ENCODE results near the gene RALGPS2.
"Not testable (repeated sequence)": the region's sequence is repeated elsewhere in the genome, so short reads cannot be mapped to it uniquely, and the experiment has no call there.

Gene RALGPS2

GRCh38 chr1:178847396-178847849, 122.4 kb downstream of the RALGPS2 start:
- no peak overlapping the region for H2BK120ac ChIP-seq (ENCODE audit: low read depth, low read length)
- no peak overlapping the region for H2AFZ ChIP-seq (ENCODE audit: low read length)
- no peak for DNase-seq (ENCODE audit: low spot score)
- no peak overlapping the region for H3K4me3 ChIP-seq (ENCODE audit: low read length in 2 of 2)
- H2AK5ac ChIP-seq (ENCODE audit: low read depth, low read length) = no peak overlapping the region
- H3K9ac ChIP-seq (ENCODE audit: low read depth, low read length, poor library complexity) = no peak overlapping the region
- H3K14ac ChIP-seq (ENCODE audit: low read length) = no peak overlapping the region
- no peaks in the 10 kb centered on the region for H3K79me1 ChIP-seq (ENCODE audit: low read depth, low read length)
- H3K4me1 ChIP-seq (ENCODE audit: control insufficient read depth in 2 of 2, insufficient read depth in 1 of 2, low read depth in 1 of 2, low read length in 2 of 2) = no peaks in the 10 kb centered on the region
- WGBS, 2 donors (ENCODE audit: extremely low coverage in 2 of 2, insufficient read length in 2 of 2, insufficient replicate concordance in 1 of 2) = no CpG with 5 or more reads among the region's 2 CpGs
- no peak overlapping the region for H4K91ac ChIP-seq (ENCODE audit: low read depth, low read length, poor library complexity)
- no peak overlapping the region for H3K4me2 ChIP-seq (ENCODE audit: insufficient read depth, low read length, poor library complexity, severe bottlenecking)
- no peak overlapping the region for H2BK12ac ChIP-seq (ENCODE audit: low read length)
- no peak overlapping the region for H4K8ac ChIP-seq (ENCODE audit: low read depth, low read length)
- no peaks in the 10 kb centered on the region for H3K36me3 ChIP-seq (replicated peaks in 1 of 2; ENCODE audit: control insufficient read depth in 2 of 2, insufficient read depth in 2 of 2, low read length in 2 of 2)
- H2BK5ac ChIP-seq (ENCODE audit: low read length) = no peak overlapping the region
- H2BK15ac ChIP-seq (ENCODE audit: low read length) = no peak overlapping the region
- H3K27me3 ChIP-seq (ENCODE audit: control insufficient read depth in 3 of 3, insufficient read depth in 3 of 3, low read depth in 1 of 3, low read length in 3 of 3) = no peaks in the 10 kb centered on the region
- H3K23ac ChIP-seq (ENCODE audit: low read depth, low read length, poor library complexity) = no peak overlapping the region
- no peaks in the 10 kb centered on the region for H3K9me3 ChIP-seq (replicated peaks in 1 of 2; ENCODE audit: control insufficient read depth in 2 of 2, insufficient read depth in 1 of 2, low read depth in 1 of 2, low read length in 2 of 2)
- H3K27ac ChIP-seq (replicated peaks; ENCODE audit: low read length) = no peak overlapping the region
- no peak overlapping the region for H3K18ac ChIP-seq (ENCODE audit: low read length)
- H3K4ac ChIP-seq (ENCODE audit: low read length) = no peak overlapping the region

- not testable (repeated sequence) for H3K79me1 ChIP-seq (ENCODE audit: low read depth, low read length); H4K8ac ChIP-seq (ENCODE audit: low read depth, low read length); H2AK5ac ChIP-seq (ENCODE audit: low read depth, low read length); H2BK15ac ChIP-seq (ENCODE audit: low read length); H3K36me3 ChIP-seq (replicated peaks in 1 of 2; ENCODE audit: control insufficient read depth in 2 of 2, insufficient read depth in 2 of 2, low read length in 2 of 2); H3K9me3 ChIP-seq (replicated peaks in 1 of 2; ENCODE audit: control insufficient read depth in 2 of 2, insufficient read depth in 1 of 2, low read depth in 1 of 2, low read length in 2 of 2); DNase-seq (ENCODE audit: low spot score); H3K4me1 ChIP-seq (ENCODE audit: control insufficient read depth in 2 of 2, insufficient read depth in 1 of 2, low read depth in 1 of 2, low read length in 2 of 2); H2AFZ ChIP-seq (ENCODE audit: low read length); H3K4ac ChIP-seq (ENCODE audit: low read length); H3K14ac ChIP-seq (ENCODE audit: low read length); H3K27me3 ChIP-seq (ENCODE audit: control insufficient read depth in 3 of 3, insufficient read depth in 3 of 3, low read depth in 1 of 3, low read length in 3 of 3); H3K4me2 ChIP-seq (ENCODE audit: insufficient read depth, low read length, poor library complexity, severe bottlenecking); H2BK5ac ChIP-seq (ENCODE audit: low read length); H2BK12ac ChIP-seq (ENCODE audit: low read length); H3K9ac ChIP-seq (ENCODE audit: low read depth, low read length, poor library complexity); H4K91ac ChIP-seq (ENCODE audit: low read depth, low read length, poor library complexity); H3K23ac ChIP-seq (ENCODE audit: low read depth, low read length, poor library complexity); H3K27ac ChIP-seq (replicated peaks; ENCODE audit: low read length); H3K18ac ChIP-seq (ENCODE audit: low read length); H2BK120ac ChIP-seq (ENCODE audit: low read depth, low read length); H3K4me3 ChIP-seq (ENCODE audit: low read length in 2 of 2)
- WGBS, 2 donors (ENCODE audit: extremely low coverage in 2 of 2, insufficient read length in 2 of 2, insufficient replicate concordance in 1 of 2) = no CpG with 5 or more reads among the region's 1 CpG
Observed at GRCh38 chr1:178847919-178848318, 122.9 kb downstream of the RALGPS2 start.

GRCh38 chr1:178849918-178850317, 124.9 kb downstream of the RALGPS2 start:
- H2AK5ac ChIP-seq (ENCODE audit: low read depth, low read length) = no peak overlapping the region

GRCh38 chr1:178857126-178857525, 132.1 kb downstream of the RALGPS2 start:
- Histone ChIP-seq H2AK5ac (ENCODE audit: low read depth, low read length) (no peak overlapping the region), H2BK15ac (ENCODE audit: low read length) (no peak overlapping the region), H3K79me1 (ENCODE audit: low read depth, low read length) (no peaks in the 10 kb centered on the region), H3K23ac (ENCODE audit: low read depth, low read length, poor library complexity) (no peak overlapping the region), H3K9ac (ENCODE audit: low read depth, low read length, poor library complexity) (no peak overlapping the region), H3K27me3 (ENCODE audit: control insufficient read depth in 3 of 3, insufficient read depth in 3 of 3, low read depth in 1 of 3, low read length in 3 of 3) (no peaks in the 10 kb centered on the region), H4K8ac (ENCODE audit: low read depth, low read length) (no peak overlapping the region), H3K18ac (ENCODE audit: low read length) (no peak overlapping the region), H4K91ac (ENCODE audit: low read depth, low read length, poor library complexity) (no peak overlapping the region), H2AFZ (ENCODE audit: low read length) (no peak overlapping the region), H3K4me3 (ENCODE audit: low read length in 2 of 2) (no peak overlapping the region), H3K36me3 (replicated peaks in 1 of 2; ENCODE audit: control insufficient read depth in 2 of 2, insufficient read depth in 2 of 2, low read length in 2 of 2) (no peaks in the 10 kb centered on the region), H3K4ac (ENCODE audit: low read length) (no peak overlapping the region), H2BK5ac (ENCODE audit: low read length) (no peak overlapping the region), H2BK12ac (ENCODE audit: low read length) (no peak overlapping the region), H3K9me3 (replicated peaks in 1 of 2; ENCODE audit: control insufficient read depth in 2 of 2, insufficient read depth in 1 of 2, low read depth in 1 of 2, low read length in 2 of 2) (no peaks in the 10 kb centered on the region), H3K27ac (replicated peaks; ENCODE audit: low read length) (no peak overlapping the region), H3K4me1 (ENCODE audit: control insufficient read depth in 2 of 2, insufficient read depth in 1 of 2, low read depth in 1 of 2, low read length in 2 of 2) (no peaks in the 10 kb centered on the region), H3K4me2 (ENCODE audit: insufficient read depth, low read length, poor library complexity, severe bottlenecking) (no peak overlapping the region), H3K14ac (ENCODE audit: low read length) (no peak overlapping the region), H2BK120ac (ENCODE audit: low read depth, low read length) (no peak overlapping the region)
- no CpG with 5 or more reads among the region's 2 CpGs for WGBS, 2 donors (ENCODE audit: extremely low coverage in 2 of 2, insufficient read length in 2 of 2, insufficient replicate concordance in 1 of 2)
- DNase-seq (ENCODE audit: low spot score) = no peak

More at GRCh38 chr1:178849918-178850317, 124.9 kb downstream of the RALGPS2 start:
- Histone ChIP-seq H2BK120ac (ENCODE audit: low read depth, low read length) (no peak overlapping the region), H4K8ac (ENCODE audit: low read depth, low read length) (no peak overlapping the region), H3K14ac (ENCODE audit: low read length) (no peak overlapping the region), H3K79me1 (ENCODE audit: low read depth, low read length) (no peaks in the 10 kb centered on the region), H3K23ac (ENCODE audit: low read depth, low read length, poor library complexity) (no peak overlapping the region), H2BK12ac (ENCODE audit: low read length) (no peak overlapping the region), H3K36me3 (replicated peaks in 1 of 2; ENCODE audit: control insufficient read depth in 2 of 2, insufficient read depth in 2 of 2, low read length in 2 of 2) (no peaks in the 10 kb centered on the region), H3K4ac (ENCODE audit: low read length) (no peak overlapping the region), H3K18ac (ENCODE audit: low read length) (no peak overlapping the region), H2AFZ (ENCODE audit: low read length) (no peak overlapping the region), H4K91ac (ENCODE audit: low read depth, low read length, poor library complexity) (no peak overlapping the region), H2BK15ac (ENCODE audit: low read length) (no peak overlapping the region), H3K4me1 (ENCODE audit: control insufficient read depth in 2 of 2, insufficient read depth in 1 of 2, low read depth in 1 of 2, low read length in 2 of 2) (no peaks in the 10 kb centered on the region), H3K9me3 (replicated peaks in 1 of 2; ENCODE audit: control insufficient read depth in 2 of 2, insufficient read depth in 1 of 2, low read depth in 1 of 2, low read length in 2 of 2) (no peaks in the 10 kb centered on the region), H3K27ac (replicated peaks; ENCODE audit: low read length) (no peak overlapping the region), H3K27me3 (ENCODE audit: control insufficient read depth in 3 of 3, insufficient read depth in 3 of 3, low read depth in 1 of 3, low read length in 3 of 3) (no peaks in the 10 kb centered on the region), H3K9ac (ENCODE audit: low read depth, low read length, poor library complexity) (no peak overlapping the region), H3K4me3 (ENCODE audit: low read length in 2 of 2) (no peak overlapping the region), H3K4me2 (ENCODE audit: insufficient read depth, low read length, poor library complexity, severe bottlenecking) (no peak overlapping the region), H2BK5ac (ENCODE audit: low read length) (no peak overlapping the region)
- no CpG with 5 or more reads among the region's 2 CpGs for WGBS, 2 donors (ENCODE audit: extremely low coverage in 2 of 2, insufficient read length in 2 of 2, insufficient replicate concordance in 1 of 2)
- no peak for DNase-seq (ENCODE audit: low spot score)
